Esophagus squamous epithelium (tissue), 5 donors: ENCODE results near the gene CLSTN1. TPM values are rescaled to one million over a fixed set of nuclear protein-coding genes. Genes with fewer than 3 reads are reported as not detected.

Source experiments
- DNase-seq: peaks from one replicate; lab custom pipeline; 2025; lab: John Stamatoyannopoulos, UW
- H3K27ac ChIP-seq, 4 donors: fragments of 200-600 bp; sonication (generic); one replicate each; pipeline ENCODE4 v1.5.1; 2016 to 2019; ENCODE audit warnings: mild to moderate bottlenecking in 1 of 4
- H3K27me3 ChIP-seq, 4 donors: fragments of 200-600 bp; sonication (generic); 1 replicate in 3 of 4; 2 replicates in 1 of 4; pipeline versions ENCODE4 v1.5.1 to v1.6.0; 2017 to 2021; ENCODE audit warnings: antibody characterized with exemption in 1 of 4
- H3K36me3 ChIP-seq, 3 donors: fragments of 200-600 bp; sonication (generic); one replicate each; pipeline ENCODE4 v1.5.1; 2016 to 2019
- H3K4me1 ChIP-seq, 3 donors: fragments of 200-600 bp; sonication (generic); one replicate each; pipeline ENCODE4 v1.5.1; 2017 to 2019
- H3K4me3 ChIP-seq, 4 donors: fragments of 200-600 bp; sonication (generic); 1 replicate in 3 of 4; 2 replicates in 1 of 4; pipeline ENCODE4 v1.5.1; 2016 to 2019; ENCODE audit warnings: mild to moderate bottlenecking in 2 of 4, moderate library complexity in 1 of 4
- H3K9me3 ChIP-seq, 3 donors: fragments of 200-600 bp; sonication (generic); one replicate each; pipeline ENCODE4 v1.5.1; 2016 to 2019
- CTCF ChIP-seq, 6 experiments: fragments of 450-650 bp in 4 of 6; fragments of 200-600 bp in 2 of 6; sonication (generic) in 2 of 6; IDR thresholded peaks; one replicate each; pipeline ENCODE4 v1.5.1; 2016 to 2019; ENCODE audit warnings: antibody characterized with exemption in 6 of 6, mild to moderate bottlenecking in 4 of 6, moderate library complexity in 4 of 6
- POLR2A ChIP-seq, 4 donors: fragments of 450-650 bp; IDR thresholded peaks; one replicate each; pipeline ENCODE4 v1.6.1; 2017; ENCODE audit warnings: antibody characterized with exemption in 4 of 4, mild to moderate bottlenecking in 4 of 4, moderate library complexity in 3 of 4
- WGBS, 2 donors: methylation state at CpG; one replicate each; pipeline ENCODE4 v1.1.5; 2018; 5-methylcytosine and 5-hydroxymethylcytosine counted together
- intact Hi-C: fragments of 100-400 bp; cut with DNase I; formaldehyde crosslinking; loops from one replicate; pipeline ENCODE4 v1.15.0; 2022
- total RNA-seq, 4 donors: library from RNA; depleted of rRNA; stranded (reverse); fragments of >200 nt; gene quantifications; one replicate each; pipeline ENCODE4 v1.1.0, GENCODE V29; 2016
- donor health status: DM: yes; HTN: yes; CAD: no.

The CLSTN1 gene
- total RNA-seq, 4 donors from 2014 or later = 57.3 to 68.4 (median 65.3) TPM

- TF ChIP-seq CTCF (IDR thresholded peaks at IDR 0.05) = no peak
- TF ChIP-seq POLR2A (IDR thresholded peaks at IDR 0.05) = no peak
- no peak for DNase-seq
Observed at GRCh38 chr1:9680091-9680490, 143.7 kb downstream of the CLSTN1 start.

More at GRCh38 chr1:9680091-9680490, 143.7 kb downstream of the CLSTN1 start:
- Histone ChIP-seq H3K27ac (no peak overlapping the region), H3K9me3 (no peaks in the 10 kb centered on the region), H3K27me3 (no peaks in the 10 kb centered on the region), H3K4me3 (no peak overlapping the region), H3K4me1 (no peaks in the 10 kb centered on the region), H3K36me3 (no peaks in the 10 kb centered on the region)
- intact Hi-C loops = no loop called here
- WGBS, 2 donors = 75 to 85% methylated on average over 2 of the region's 2 CpGs

Other genes with a start within 250 kb of the CLSTN1 start
- gene TMEM201, start 235.1 kb downstream of the CLSTN1 start, total RNA-seq = 10 to 100 TPM in 1 of 4 donors, 1 to 10 TPM in 3; 5.0 to 10.3 (median 8.7) TPM
- gene PIK3CD, start 172.2 kb downstream of the CLSTN1 start, total RNA-seq = 10 to 100 TPM in 1 of 4 donors, 1 to 10 TPM in 3; 4.1 to 11.8 (median 7.7) TPM
- 100 to 1,000 TPM in 2 of 4 donors, 10 to 100 TPM in 2; 76.1 to 186 (median 118) TPM for gene CTNNBIP1, start 86.3 kb upstream of the CLSTN1 start, total RNA-seq
- gene LZIC, start 119.4 kb upstream of the CLSTN1 start, total RNA-seq = 10 to 100 TPM; 21.4 to 24.7 (median 23.0) TPM
- 1 to 10 TPM; 3.9 to 7.9 (median 6.0) TPM for gene NMNAT1, start 119.5 kb upstream of the CLSTN1 start, total RNA-seq
- 10 to 100 TPM; 10.4 to 29.2 (median 21.3) TPM for gene RBP7, start 173.3 kb upstream of the CLSTN1 start, total RNA-seq
- 10 to 100 TPM; 37.5 to 60.3 (median 51.3) TPM for gene UBE4B, start 209.0 kb upstream of the CLSTN1 start, total RNA-seq